SK-N-SH treated with all-trans-retinoic acid at 6 μM for 48 hours (cell line): Measurements from ENCODE around the gene C8G.

Experiments
- ATAC-seq: fragments of 200-7000 bp; cut with Tn5 transposase; 3 replicates; pipeline ENCODE4 v1.9.1; 2020; ENCODE audit warnings: mild to moderate bottlenecking, moderate library complexity
- ARNTL ChIP-seq: fragments of 450-650 bp; formaldehyde crosslinking; IDR thresholded peaks from 2 replicates; pipeline ENCODE4 v1.5.0; 2020; ENCODE audit warnings: low read depth, mild to moderate bottlenecking, moderate library complexity, borderline replicate concordance
- CREB5 ChIP-seq: fragments of 250-450 bp; sonication (Bioruptor Pico); IDR thresholded peaks from 2 replicates; pipeline ENCODE4 v1.5.1; 2020; ENCODE audit warnings: low read depth, mild to moderate bottlenecking, moderate library complexity
- CSDC2 ChIP-seq: fragments of 250-450 bp; sonication (Bioruptor Pico); IDR thresholded peaks from 2 replicates; pipeline ENCODE4 v1.5.0; 2020; ENCODE audit warnings: mild to moderate bottlenecking, moderate library complexity
- GLIS3 ChIP-seq: fragments of 250-450 bp; sonication (Bioruptor Pico); IDR thresholded peaks from 2 replicates; pipeline ENCODE4 v1.5.0; 2020; ENCODE audit warnings: mild to moderate bottlenecking, moderate library complexity
- ISL1 ChIP-seq: fragments of 250-450 bp; sonication (Bioruptor Pico); IDR thresholded peaks from 2 replicates; pipeline ENCODE4 v2.1.2; 2022; ENCODE audit warnings: mild to moderate bottlenecking, moderate library complexity
- OSR1 ChIP-seq: fragments of 250-450 bp; sonication (Bioruptor Pico); IDR thresholded peaks from 2 replicates; pipeline ENCODE4 v1.8.0; 2022; ENCODE audit warnings: moderate library complexity, mild to moderate bottlenecking, inconsistent platforms
- PATZ1 ChIP-seq: fragments of 250-450 bp; sonication (Bioruptor Pico); IDR thresholded peaks from 2 replicates; pipeline ENCODE4 v1.8.0; 2020; ENCODE audit warnings: mild to moderate bottlenecking, moderate library complexity, borderline replicate concordance
- POU6F1 ChIP-seq: fragments of 250-450 bp; sonication (Bioruptor Pico); IDR thresholded peaks from 2 replicates; pipeline ENCODE4 v1.8.0; 2021; ENCODE audit warnings: low read depth, mild to moderate bottlenecking, moderate library complexity, borderline replicate concordance
- PPARA ChIP-seq: fragments of 250-450 bp; sonication (Bioruptor Pico); IDR thresholded peaks from 2 replicates; pipeline ENCODE4 v1.5.0; 2020; ENCODE audit warnings: mild to moderate bottlenecking, borderline replicate concordance
- RARB ChIP-seq: fragments of 250-450 bp; sonication (Bioruptor Pico); IDR thresholded peaks from 2 replicates; pipeline ENCODE4 v1.8.0; 2021; ENCODE audit warnings: mild to moderate bottlenecking, moderate library complexity
- SNAI2 ChIP-seq: fragments of 250-450 bp; sonication (Bioruptor Pico); IDR thresholded peaks from 2 replicates; pipeline ENCODE4 v1.5.0; 2020; ENCODE audit warnings: mild to moderate bottlenecking, moderate library complexity
- TCF4 ChIP-seq: fragments of 250-450 bp; sonication (Bioruptor Pico); IDR thresholded peaks from 2 replicates; pipeline ENCODE4 v1.8.0; 2021; ENCODE audit warnings: mild to moderate bottlenecking, moderate library complexity, borderline replicate concordance
- TOX ChIP-seq: fragments of 250-450 bp; sonication (Bioruptor Pico); IDR thresholded peaks from 2 replicates; pipeline ENCODE4 v1.8.0; 2021; ENCODE audit warnings: mild to moderate bottlenecking, moderate library complexity, borderline replicate concordance
- TSHZ2 ChIP-seq: fragments of 250-450 bp; sonication (Bioruptor Pico); IDR thresholded peaks from 2 replicates; pipeline ENCODE4 v1.5.0; 2020; ENCODE audit warnings: mild to moderate bottlenecking, moderate library complexity
- ZC3H10 ChIP-seq: fragments of 250-450 bp; sonication (Bioruptor Pico); IDR thresholded peaks from 2 replicates; pipeline ENCODE4 v1.5.1; 2021; ENCODE audit warnings: mild to moderate bottlenecking, moderate library complexity
- ZFP3 ChIP-seq: fragments of 250-450 bp; sonication (Bioruptor Pico); IDR thresholded peaks from 2 replicates; pipeline ENCODE4 v1.5.0; 2020; ENCODE audit warnings: mild to moderate bottlenecking, moderate library complexity
- ZFP30 ChIP-seq: fragments of 450-650 bp; formaldehyde crosslinking; IDR thresholded peaks from 2 replicates; pipeline ENCODE4 v1.5.0; 2022; ENCODE audit warnings: mild to moderate bottlenecking, moderate library complexity
- ZNF70 ChIP-seq: fragments of 450-650 bp; formaldehyde crosslinking; IDR thresholded peaks from 2 replicates; pipeline ENCODE4 v1.5.0; 2020; ENCODE audit warnings: mild to moderate bottlenecking, moderate library complexity
- TF ChIP-seq, protein P1 (sequence below): fragments of 250-450 bp; sonication (Bioruptor Pico); IDR thresholded peaks from 2 replicates; pipeline ENCODE4 v1.5.1; 2021; ENCODE audit warnings: mild to moderate bottlenecking, moderate library complexity

C8G gene

GRCh38 chr9:136962701-136963248, 17.7 kb downstream of the C8G start:
- no peak for ATAC-seq
- no peak for TF ChIP-seq ZFP3 (CRISPR knock-in tag)
- no peak for TF ChIP-seq TSHZ2 (CRISPR knock-in tag)
- no peak for TF ChIP-seq PPARA
- no peak for TF ChIP-seq PATZ1
- no peak for TF ChIP-seq POU6F1 (CRISPR knock-in tag)
- no peak for TF ChIP-seq ZNF70
- no peak for TF ChIP-seq ARNTL (CRISPR knock-in tag)
- no peak for TF ChIP-seq GLIS3 (CRISPR knock-in tag)
- no peak for TF ChIP-seq ZFP30 (CRISPR knock-in tag)
- no peak for TF ChIP-seq SNAI2 (CRISPR knock-in tag)
- no peak for TF ChIP-seq CREB5 (CRISPR knock-in tag)
- TF ChIP-seq TOX (CRISPR knock-in tag) = no peak
- TF ChIP-seq CSDC2 = no peak
- TF ChIP-seq TCF4 (CRISPR knock-in tag) = no peak
- TF ChIP-seq RARB = no peak
- no peak for TF ChIP-seq ZC3H10 (CRISPR knock-in tag)
- TF ChIP-seq ISL1 (CRISPR knock-in tag) = no peak

GRCh38 chr9:136963341-136963740, 18.3 kb downstream of the C8G start:
- no peak for ATAC-seq
- TF ChIP-seq SNAI2 (CRISPR knock-in tag) = no peak
- TF ChIP-seq TSHZ2 (CRISPR knock-in tag) = no peak
- no peak for TF ChIP-seq TOX (CRISPR knock-in tag)
- TF ChIP-seq POU6F1 (CRISPR knock-in tag) = no peak
- TF ChIP-seq CREB5 (CRISPR knock-in tag) = no peak
- TF ChIP-seq, protein P1, sequence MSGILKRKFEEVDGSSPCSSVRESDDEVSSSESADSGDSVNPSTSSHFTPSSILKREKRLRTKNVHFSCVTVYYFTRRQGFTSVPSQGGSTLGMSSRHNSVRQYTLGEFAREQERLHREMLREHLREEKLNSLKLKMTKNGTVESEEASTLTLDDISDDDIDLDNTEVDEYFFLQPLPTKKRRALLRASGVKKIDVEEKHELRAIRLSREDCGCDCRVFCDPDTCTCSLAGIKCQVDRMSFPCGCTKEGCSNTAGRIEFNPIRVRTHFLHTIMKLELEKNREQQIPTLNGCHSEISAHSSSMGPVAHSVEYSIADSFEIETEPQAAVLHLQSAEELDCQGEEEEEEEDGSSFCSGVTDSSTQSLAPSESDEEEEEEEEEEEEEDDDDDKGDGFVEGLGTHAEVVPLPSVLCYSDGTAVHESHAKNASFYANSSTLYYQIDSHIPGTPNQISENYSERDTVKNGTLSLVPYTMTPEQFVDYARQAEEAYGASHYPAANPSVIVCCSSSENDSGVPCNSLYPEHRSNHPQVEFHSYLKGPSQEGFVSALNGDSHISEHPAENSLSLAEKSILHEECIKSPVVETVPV (CRISPR knock-in tag) = no peak
- TF ChIP-seq OSR1 (CRISPR knock-in tag) = no peak
- no peak for TF ChIP-seq TCF4 (CRISPR knock-in tag)
- no peak for TF ChIP-seq ISL1 (CRISPR knock-in tag)
- no peak for TF ChIP-seq GLIS3 (CRISPR knock-in tag)
- TF ChIP-seq, all 23 proteins: peak for 0
